AG04450 (cell line): ENCODE measurements around the gene RAMP3. TPM values are rescaled to one million over a fixed set of nuclear protein-coding genes. Genes with fewer than 3 reads are reported as not detected.
A peak's percentile ranks its signal among the peaks of the same experiment; 100 is the strongest.
"Not testable (repeated sequence)": the region's sequence is repeated elsewhere in the genome, so short reads cannot be mapped to it uniquely, and the experiment has no call there.

Experiments used
- CTCF ChIA-PET: fragments of 300-600, 350-600 bp; formaldehyde crosslinking; extraction: SDS; loops from one replicate; lab custom pipeline; 2022; ENCODE audit warnings: antibody characterized with exemption, inconsistent platforms; lab: Charles Lee
- POLR2A ChIA-PET: fragments of 350-600 bp; formaldehyde crosslinking; extraction: SDS; loops from one replicate; lab custom pipeline; 2021; ENCODE audit warnings: antibody characterized with exemption, inconsistent platforms; lab: Yijun Ruan, JAX
- DNase-seq: peaks from one replicate; pipeline ENCODE4 v3.0.0-alpha.2; 2011; ENCODE audit warnings: low read depth, low spot score
- H3K27ac ChIP-seq: one replicate; pipeline ENCODE4 v1.5.1; 2012; ENCODE audit warnings: low read depth, low read length, control low read depth
- H3K27me3 ChIP-seq: one replicate; pipeline ENCODE4 v1.6.0; 2012; ENCODE audit warnings: low read length; ENCODE audit not compliant: control insufficient read depth, insufficient read depth
- H3K4me3 ChIP-seq: 2 replicates; pipeline ENCODE4 v1.5.1; 2011; ENCODE audit warnings: mild to moderate bottlenecking, low read depth, low read length, control low read depth
- H3K9me3 ChIP-seq: 2 replicates; pipeline ENCODE4 v1.5.1; 2012; ENCODE audit warnings: low read length; ENCODE audit not compliant: control insufficient read depth, insufficient read depth
- CTCF ChIP-seq: IDR thresholded peaks from 2 replicates; pipeline ENCODE4 v1.5.1; 2011; ENCODE audit warnings: low read depth, low read length, control low read depth, inconsistent platforms
- polyA plus RNA-seq: library from polyadenylated mRNA; depleted of rRNA; stranded (reverse); fragments of >200 nt; gene quantifications from 2 replicates; pipeline ENCODE4 v1.2.3, GENCODE V29; 2011

RAMP3 gene
- polyA plus RNA-seq, 1 experiment: not detected

- H3K27me3 ChIP-seq: peaks cover 6% of the 10 kb centered on the region
- no peak for TF ChIP-seq CTCF
- no peaks in the 10 kb centered on the region for H3K9me3 ChIP-seq
- CTCF ChIA-PET: no interaction called here
- no peak overlapping the region for H3K4me3 ChIP-seq
- DNase-seq: no peak
- H3K27ac ChIP-seq: no peak overlapping the region
- POLR2A ChIA-PET: no interaction called here
These were observed 45.4 kb downstream of the RAMP3 start for GRCh38 chr7:45203036-45203435.

- TF ChIP-seq CTCF: no peak
- DNase-seq: no peak
- POLR2A ChIA-PET: no interaction called here
- peaks cover 8% of the 10 kb centered on the region for H3K27me3 ChIP-seq
- CTCF ChIA-PET: no interaction called here
- no peaks in the 10 kb centered on the region for H3K9me3 ChIP-seq
- no peak overlapping the region for H3K27ac ChIP-seq
- no peak overlapping the region for H3K4me3 ChIP-seq
These were observed 45.9 kb downstream of the RAMP3 start for GRCh38 chr7:45203459-45203858.

GRCh38 chr7:45203936-45204445 lies 46.4 kb downstream of the RAMP3 start:
- CTCF ChIA-PET: no interaction called here
- H3K4me3 ChIP-seq: no peak overlapping the region
- H3K27me3 ChIP-seq: peaks cover 10% of the 10 kb centered on the region
- TF ChIP-seq CTCF: no peak
- H3K27ac ChIP-seq: no peak overlapping the region
- H3K9me3 ChIP-seq: no peaks in the 10 kb centered on the region
- POLR2A ChIA-PET: no interaction called here
- peak; percentile 7 for DNase-seq

- DNase-seq, H3K4me3 ChIP-seq, H3K9me3 ChIP-seq, CTCF ChIA-PET, H3K27ac ChIP-seq, POLR2A ChIA-PET: not testable (repeated sequence)
- H3K27me3 ChIP-seq: peaks cover 10% of the 10 kb centered on the region
These were observed 48.7 kb downstream of the RAMP3 start for GRCh38 chr7:45206266-45206665.

GRCh38 chr7:45209909-45210308 lies 52.3 kb downstream of the RAMP3 start:
- H3K27ac ChIP-seq, CTCF ChIA-PET, POLR2A ChIA-PET, H3K4me3 ChIP-seq, H3K9me3 ChIP-seq, DNase-seq: not testable (repeated sequence)
- H3K27me3 ChIP-seq: peaks cover 15% of the 10 kb centered on the region

GRCh38 chr7:45211066-45211465 lies 53.5 kb downstream of the RAMP3 start:
- Histone ChIP-seq H3K4me3 (no peak overlapping the region), H3K27me3 (peaks cover 22% of the 10 kb centered on the region), H3K27ac (no peak overlapping the region), H3K9me3 (no peaks in the 10 kb centered on the region)
- TF ChIP-seq CTCF: no peak
- ChIA-PET CTCF (no interaction called here), POLR2A (no interaction called here)
- DNase-seq: no peak
